Right kidney (tissue), 1 donor: ENCODE measurements around the gene SLC6A7.
A peak's percentile ranks its signal among the peaks of the same experiment; 100 is the strongest.

Experiments used
- DNase-seq: peaks from one replicate; pipeline ENCODE4 v3.0.0-alpha.2; 2016

The SLC6A7 gene

GRCh38 chr5:150192462-150192861 is 2.6 kb downstream of the SLC6A7 start:
- no peak for DNase-seq

GRCh38 chr5:150195736-150196485 is 6.0 kb downstream of the SLC6A7 start:
- no peak for DNase-seq

- DNase-seq, result no peak
Observed at GRCh38 chr5:150196514-150196913, 6.7 kb downstream of the SLC6A7 start.

GRCh38 chr5:150196986-150197385 is 7.1 kb downstream of the SLC6A7 start:
- no peak for DNase-seq

GRCh38 chr5:150197476-150197875 is 7.6 kb downstream of the SLC6A7 start:
- no peak for DNase-seq

GRCh38 chr5:150202501-150202900 is 12.6 kb downstream of the SLC6A7 start:
- DNase-seq, result no peak

- no peak for DNase-seq
Observed at GRCh38 chr5:150203832-150204589, 14.1 kb downstream of the SLC6A7 start.

GRCh38 chr5:150204590-150204960 is 14.7 kb downstream of the SLC6A7 start:
- no peak for DNase-seq

- DNase-seq, result no peak
Observed at GRCh38 chr5:150206098-150206778, 16.4 kb downstream of the SLC6A7 start.

- DNase-seq, result no peak
Observed at GRCh38 chr5:150206779-150207115, 16.9 kb downstream of the SLC6A7 start.

GRCh38 chr5:150208187-150209098 is 18.6 kb downstream of the SLC6A7 start:
- DNase-seq, result no peak

- DNase-seq, result peak; percentile 36
Observed at GRCh38 chr5:150209099-150209635, 19.3 kb downstream of the SLC6A7 start.

GRCh38 chr5:150210644-150211043 is 20.8 kb downstream of the SLC6A7 start:
- DNase-seq, result no peak

- no peak for DNase-seq
Observed at GRCh38 chr5:150211156-150212030, 21.5 kb downstream of the SLC6A7 start.

- DNase-seq, result no peak
Observed at GRCh38 chr5:150213530-150213929, 23.7 kb downstream of the SLC6A7 start.

GRCh38 chr5:150214289-150214688 is 24.4 kb downstream of the SLC6A7 start:
- no peak for DNase-seq

GRCh38 chr5:150215979-150216944 is 26.4 kb downstream of the SLC6A7 start:
- DNase-seq, result no peak

GRCh38 chr5:150217038-150217437 is 27.2 kb downstream of the SLC6A7 start:
- DNase-seq, result no peak

- DNase-seq, result peak; percentile 55
Observed at GRCh38 chr5:150217873-150218692, 28.2 kb downstream of the SLC6A7 start.
